22Rv1 (cell line): ENCODE data around the gene CYP4F8.
"Not testable (repeated sequence)": the region's sequence is repeated elsewhere in the genome, so short reads cannot be mapped to it uniquely, and the experiment has no call there.

Experiments
- ZFX ChIP-seq: fragments of 450-650 bp; IDR thresholded peaks from 2 replicates; pipeline ENCODE4 v1.6.1; 2017; ENCODE audit warnings: antibody characterized with exemption, borderline replicate concordance
- TF ChIP-seq, protein P1 (sequence below): fragments of 450-650 bp; IDR thresholded peaks from 2 replicates; pipeline ENCODE4 v1.5.1; 2017; ENCODE audit warnings: mild to moderate bottlenecking

DNA sequence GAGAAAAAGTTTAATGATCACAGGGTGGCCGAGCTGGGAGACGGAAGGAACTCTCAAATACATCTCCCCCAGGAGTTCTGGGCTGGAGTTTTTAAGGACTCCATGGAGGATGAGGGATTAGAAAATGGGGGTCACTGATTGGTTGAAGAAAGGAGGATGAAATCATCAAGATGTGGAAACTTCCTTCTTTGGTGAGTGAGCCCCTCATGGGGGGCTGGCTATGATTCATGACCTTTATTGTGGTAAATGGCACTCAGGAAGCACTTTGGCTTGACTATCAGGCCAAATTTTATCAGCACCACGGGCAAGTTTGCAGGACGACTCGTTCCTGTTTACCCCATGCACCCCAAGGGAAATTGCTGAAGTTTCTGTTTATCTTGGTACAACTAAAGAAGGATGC lies 22.5 kb upstream of the CYP4F8 start:
- TF ChIP-seq, protein P1, sequence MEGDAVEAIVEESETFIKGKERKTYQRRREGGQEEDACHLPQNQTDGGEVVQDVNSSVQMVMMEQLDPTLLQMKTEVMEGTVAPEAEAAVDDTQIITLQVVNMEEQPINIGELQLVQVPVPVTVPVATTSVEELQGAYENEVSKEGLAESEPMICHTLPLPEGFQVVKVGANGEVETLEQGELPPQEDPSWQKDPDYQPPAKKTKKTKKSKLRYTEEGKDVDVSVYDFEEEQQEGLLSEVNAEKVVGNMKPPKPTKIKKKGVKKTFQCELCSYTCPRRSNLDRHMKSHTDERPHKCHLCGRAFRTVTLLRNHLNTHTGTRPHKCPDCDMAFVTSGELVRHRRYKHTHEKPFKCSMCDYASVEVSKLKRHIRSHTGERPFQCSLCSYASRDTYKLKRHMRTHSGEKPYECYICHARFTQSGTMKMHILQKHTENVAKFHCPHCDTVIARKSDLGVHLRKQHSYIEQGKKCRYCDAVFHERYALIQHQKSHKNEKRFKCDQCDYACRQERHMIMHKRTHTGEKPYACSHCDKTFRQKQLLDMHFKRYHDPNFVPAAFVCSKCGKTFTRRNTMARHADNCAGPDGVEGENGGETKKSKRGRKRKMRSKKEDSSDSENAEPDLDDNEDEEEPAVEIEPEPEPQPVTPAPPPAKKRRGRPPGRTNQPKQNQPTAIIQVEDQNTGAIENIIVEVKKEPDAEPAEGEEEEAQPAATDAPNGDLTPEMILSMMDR = not testable (repeated sequence)
- TF ChIP-seq ZFX = not testable (repeated sequence)
